Testis (tissue), 2 donors: ENCODE measurements around the gene KIF6.

Experiments used
- POLR2A ChIP-seq: fragments of 450-650 bp; IDR thresholded peaks from one replicate; pipeline ENCODE4 v1.6.1; 2017; ENCODE audit warnings: antibody characterized with exemption, mild to moderate bottlenecking, moderate library complexity
- TF ChIP-seq, protein P1 (sequence below), 3 experiments: fragments of 450-650 bp in 2 of 3; fragments of 200-600 bp in 1 of 3; sonication (generic) in 1 of 3; IDR thresholded peaks; one replicate each; pipeline ENCODE4 v1.5.1; 2016 to 2019; ENCODE audit warnings: antibody characterized with exemption in 3 of 3, mild to moderate bottlenecking in 2 of 3, moderate library complexity in 1 of 3

- TF ChIP-seq, protein P1, sequence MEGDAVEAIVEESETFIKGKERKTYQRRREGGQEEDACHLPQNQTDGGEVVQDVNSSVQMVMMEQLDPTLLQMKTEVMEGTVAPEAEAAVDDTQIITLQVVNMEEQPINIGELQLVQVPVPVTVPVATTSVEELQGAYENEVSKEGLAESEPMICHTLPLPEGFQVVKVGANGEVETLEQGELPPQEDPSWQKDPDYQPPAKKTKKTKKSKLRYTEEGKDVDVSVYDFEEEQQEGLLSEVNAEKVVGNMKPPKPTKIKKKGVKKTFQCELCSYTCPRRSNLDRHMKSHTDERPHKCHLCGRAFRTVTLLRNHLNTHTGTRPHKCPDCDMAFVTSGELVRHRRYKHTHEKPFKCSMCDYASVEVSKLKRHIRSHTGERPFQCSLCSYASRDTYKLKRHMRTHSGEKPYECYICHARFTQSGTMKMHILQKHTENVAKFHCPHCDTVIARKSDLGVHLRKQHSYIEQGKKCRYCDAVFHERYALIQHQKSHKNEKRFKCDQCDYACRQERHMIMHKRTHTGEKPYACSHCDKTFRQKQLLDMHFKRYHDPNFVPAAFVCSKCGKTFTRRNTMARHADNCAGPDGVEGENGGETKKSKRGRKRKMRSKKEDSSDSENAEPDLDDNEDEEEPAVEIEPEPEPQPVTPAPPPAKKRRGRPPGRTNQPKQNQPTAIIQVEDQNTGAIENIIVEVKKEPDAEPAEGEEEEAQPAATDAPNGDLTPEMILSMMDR (IDR thresholded peaks at IDR 0.05), result peak in 1 of 3 experiments; percentile 7
- TF ChIP-seq POLR2A, result no peak
These were observed 335.8 kb downstream of the KIF6 start for GRCh38 chr6:39389484-39389767.
